Measurements from ENCODE around the gene WFDC12. TPM values are rescaled to one million over a fixed set of nuclear protein-coding genes. Genes with fewer than 3 reads are reported as not detected.
A peak's percentile ranks its signal among the peaks of the same experiment; 100 is the strongest.

WFDC12 gene
- total RNA-seq, 1 experiment from 2014 or later, result not detected

DNA sequence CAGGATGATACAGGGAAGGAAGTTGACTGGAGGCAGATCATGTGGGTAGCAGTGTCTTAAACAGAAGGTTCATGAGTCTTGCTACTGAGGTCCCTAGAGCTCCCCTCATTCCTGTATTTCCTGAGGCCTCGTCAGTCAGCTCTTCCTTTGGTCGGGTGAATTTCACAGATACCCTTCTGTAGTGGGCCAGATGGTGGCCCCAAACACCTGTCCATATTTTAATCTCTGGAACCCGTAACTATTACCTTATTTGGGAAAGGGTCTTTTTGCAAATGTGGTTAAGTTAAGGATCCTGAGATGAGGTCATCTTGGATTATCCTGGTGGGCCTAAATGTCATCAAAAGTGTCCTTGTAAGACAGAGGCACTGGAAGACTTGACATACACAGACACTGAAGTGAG, 32.9 kb downstream of the WFDC12 start:
- DNase-seq (ENCODE audit: low read depth), result no peak

DNA sequence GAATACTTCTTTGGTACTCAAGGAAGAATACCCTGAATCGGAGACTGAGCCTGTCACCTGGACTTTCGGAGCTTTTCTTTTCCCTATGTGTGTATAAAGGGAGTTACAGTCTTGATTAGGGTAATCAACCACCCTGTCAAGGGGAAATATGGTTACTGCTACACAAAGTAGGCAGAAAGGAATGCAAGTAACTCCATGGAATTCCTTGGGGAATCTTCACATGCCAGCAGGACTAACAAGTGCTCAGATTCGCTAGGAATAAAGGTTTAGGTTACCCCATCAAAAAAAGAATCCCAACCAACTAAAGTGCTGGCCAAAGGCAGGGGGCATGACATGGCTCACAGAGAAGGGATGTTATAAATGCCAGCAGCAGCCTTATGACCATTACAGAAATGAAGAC, 33.8 kb downstream of the WFDC12 start:
- peak; percentile 41 for DNase-seq (ENCODE audit: low read depth)

DNA sequence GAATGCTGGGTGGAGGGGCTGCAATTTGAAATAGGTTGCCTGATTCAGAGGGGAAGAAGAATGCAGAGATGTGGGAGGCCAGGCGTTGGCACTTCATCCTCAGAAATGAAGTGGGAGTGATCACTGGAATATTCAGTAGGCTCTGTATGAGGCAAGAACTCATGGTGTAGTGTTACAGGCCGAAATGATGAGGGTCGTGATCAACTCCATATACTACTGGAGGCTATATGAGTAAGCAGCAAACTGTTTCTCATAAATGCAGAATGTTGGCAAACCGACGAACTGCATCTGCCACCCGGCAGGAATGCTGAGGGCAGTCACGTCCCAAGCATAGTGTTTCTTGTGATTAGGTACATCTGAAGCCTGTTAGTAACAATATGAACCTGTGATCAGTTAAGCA, 36.0 kb downstream of the WFDC12 start:
- peak; percentile 74 for DNase-seq (ENCODE audit: low read depth)

DNA sequence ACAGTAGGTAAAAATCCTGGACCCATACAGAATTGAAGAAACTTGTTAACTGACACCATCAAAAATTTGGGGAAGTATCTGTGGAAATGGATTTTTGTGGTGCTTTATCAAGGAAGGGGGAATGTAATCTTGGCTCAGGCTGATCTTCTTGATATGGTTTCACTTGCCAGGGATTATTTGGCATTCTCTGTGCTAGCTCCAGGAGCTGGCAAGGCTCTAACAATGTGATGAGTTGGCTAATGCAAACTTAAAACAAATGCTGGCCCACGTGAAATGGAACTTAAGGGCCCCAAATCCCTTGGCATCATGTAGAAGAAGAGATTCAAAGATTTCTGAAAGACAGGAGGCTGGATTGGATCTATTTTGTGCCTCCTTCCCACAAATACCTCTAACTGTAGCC, 36.5 kb downstream of the WFDC12 start:
- DNase-seq (ENCODE audit: low read depth), result no peak

DNA sequence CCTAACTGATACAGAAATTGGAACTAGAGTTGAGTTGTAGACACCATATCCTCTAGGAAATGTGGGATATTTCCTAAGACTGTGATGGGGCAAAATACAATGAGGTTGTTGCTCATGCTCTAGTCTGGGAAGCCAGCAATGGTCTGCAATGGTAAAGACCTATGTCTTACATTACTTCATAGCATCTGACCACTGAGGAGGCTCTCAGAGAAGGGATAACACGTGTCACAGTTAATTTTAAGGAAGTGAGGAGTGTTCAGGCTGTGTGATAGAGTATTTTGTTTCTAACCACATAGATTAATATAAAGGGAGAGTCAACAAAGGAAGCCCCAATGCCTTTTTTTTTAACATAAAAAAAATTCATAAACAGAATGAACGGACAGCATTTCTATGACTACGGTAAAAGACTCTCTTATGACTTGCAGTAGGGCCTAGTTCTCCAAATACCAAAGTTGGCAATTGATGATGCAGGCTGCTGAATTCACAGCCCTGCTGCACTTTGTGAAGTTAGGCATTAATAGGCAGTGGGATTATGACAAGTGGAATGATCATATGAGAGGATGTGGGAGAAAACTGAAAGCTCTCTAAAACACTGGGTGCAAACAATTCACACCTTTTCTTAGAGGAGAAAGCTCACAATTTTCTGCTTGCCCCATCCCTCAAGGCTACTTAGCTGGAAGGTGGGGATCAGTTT, 37.0 kb downstream of the WFDC12 start:
- no peak for DNase-seq (ENCODE audit: low read depth)

DNA sequence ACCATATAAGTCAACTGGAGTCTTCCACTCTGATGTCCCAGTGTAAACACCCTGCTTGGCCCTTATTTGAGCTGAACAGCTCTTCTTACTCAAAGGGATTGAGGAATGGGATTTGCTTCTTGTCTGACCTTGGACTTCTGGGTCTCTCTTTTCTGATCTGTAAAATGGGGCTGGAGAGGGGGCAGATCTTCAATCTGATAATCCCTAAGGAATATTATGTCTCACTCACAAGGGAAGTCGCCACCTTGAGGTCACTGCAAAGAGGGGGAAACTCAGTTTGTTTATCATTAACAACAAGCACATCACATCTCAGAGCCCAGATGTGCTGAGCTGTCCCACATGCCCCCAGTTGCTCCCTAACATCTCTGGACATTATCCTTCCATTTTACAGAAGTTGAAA, 38.4 kb downstream of the WFDC12 start:
- DNase-seq (ENCODE audit: low read depth), result no peak

DNA sequence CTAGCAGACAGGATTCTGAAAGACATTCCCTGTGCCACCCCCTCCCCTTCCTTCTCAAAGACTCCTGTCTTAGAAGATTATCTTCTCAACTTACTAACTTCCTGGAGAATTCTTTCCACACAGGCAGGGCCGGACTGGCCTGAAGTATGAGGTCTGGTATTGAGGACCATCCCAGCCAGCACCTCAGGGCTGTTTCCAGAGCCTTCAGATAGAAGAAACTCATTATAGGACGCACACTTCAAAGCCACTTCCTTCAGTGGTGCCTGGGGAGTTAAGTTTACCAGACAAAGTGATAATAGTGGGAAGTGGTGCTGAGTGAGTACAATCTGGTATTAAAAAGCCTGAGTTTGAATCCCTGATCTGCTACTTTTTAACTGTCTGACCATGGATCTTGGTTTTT, 39.0 kb downstream of the WFDC12 start:
- no peak for DNase-seq (ENCODE audit: low read depth)

DNA sequence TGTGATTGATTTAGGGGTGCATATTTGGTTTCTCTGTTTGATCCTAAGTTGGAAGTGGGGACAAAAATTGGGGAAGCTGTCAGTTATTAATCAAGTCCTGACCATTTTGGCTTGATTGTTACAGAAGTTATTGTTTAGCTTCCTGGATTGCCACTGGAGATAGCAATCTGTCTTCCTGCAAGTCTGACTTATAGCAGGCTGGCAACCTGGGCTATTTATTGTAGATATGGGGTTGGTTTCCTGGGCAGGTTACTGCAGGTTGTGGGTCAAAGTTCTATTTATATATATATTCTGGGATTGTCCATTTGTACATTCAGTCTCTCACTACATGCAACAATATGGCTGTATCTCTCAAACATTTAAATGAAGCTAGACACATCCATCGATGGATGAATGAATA, 41.1 kb downstream of the WFDC12 start:
- DNase-seq (ENCODE audit: low read depth), result no peak

DNA sequence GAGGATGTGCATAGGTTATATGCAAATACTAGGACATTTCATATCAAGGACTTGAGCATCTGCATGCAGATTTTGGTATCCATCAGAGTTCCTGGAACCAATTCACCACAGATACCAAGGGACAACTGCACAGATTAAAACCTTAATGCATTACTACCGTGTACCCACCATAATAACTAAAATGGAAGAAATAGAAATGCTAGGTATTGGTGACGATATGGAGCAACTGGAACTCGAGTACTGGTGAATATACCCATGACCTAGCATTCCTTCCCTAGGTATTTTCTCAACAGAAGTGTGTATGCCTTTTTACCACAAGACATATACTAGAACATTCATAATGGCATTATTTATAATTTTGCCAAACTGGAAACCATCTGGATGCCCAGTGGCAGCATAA, 41.8 kb downstream of the WFDC12 start:
- DNase-seq (ENCODE audit: low read depth), result no peak

DNA sequence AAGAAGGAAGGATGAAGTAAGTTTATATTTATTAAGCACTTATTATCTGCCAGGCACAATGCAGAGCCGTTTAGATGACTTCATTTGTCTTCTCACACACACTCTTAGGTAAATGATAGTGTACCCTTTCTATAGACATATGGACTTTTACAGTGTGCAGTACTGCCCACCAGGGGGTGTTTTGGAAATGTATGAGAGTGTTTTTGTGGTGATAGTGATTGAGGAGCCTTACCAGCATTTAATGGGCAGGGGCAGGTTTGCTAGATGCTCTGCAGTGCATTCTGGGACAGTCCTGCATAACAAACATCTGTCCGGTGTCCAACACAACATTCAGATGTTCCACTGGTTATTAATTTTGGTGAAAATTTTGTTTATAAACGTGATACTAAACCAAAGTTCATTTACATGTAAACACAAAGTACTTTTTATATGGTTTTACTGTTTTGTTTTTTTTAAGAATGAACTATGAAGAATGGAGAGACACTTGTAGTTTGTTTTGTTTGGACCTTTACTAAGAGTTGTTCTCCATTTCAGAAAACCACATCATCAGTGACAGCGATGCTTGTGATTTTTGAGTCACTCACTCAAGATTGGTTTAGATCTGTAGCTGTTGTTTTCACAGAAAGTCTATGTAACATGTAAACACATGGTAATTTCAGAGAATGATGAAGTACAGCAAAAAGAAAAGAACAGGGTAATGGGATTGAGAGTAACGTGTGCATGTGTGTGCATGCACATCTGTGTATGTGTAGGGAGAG, 43.2 kb downstream of the WFDC12 start:
- peak; percentile 37 for DNase-seq (ENCODE audit: low read depth)

DNA sequence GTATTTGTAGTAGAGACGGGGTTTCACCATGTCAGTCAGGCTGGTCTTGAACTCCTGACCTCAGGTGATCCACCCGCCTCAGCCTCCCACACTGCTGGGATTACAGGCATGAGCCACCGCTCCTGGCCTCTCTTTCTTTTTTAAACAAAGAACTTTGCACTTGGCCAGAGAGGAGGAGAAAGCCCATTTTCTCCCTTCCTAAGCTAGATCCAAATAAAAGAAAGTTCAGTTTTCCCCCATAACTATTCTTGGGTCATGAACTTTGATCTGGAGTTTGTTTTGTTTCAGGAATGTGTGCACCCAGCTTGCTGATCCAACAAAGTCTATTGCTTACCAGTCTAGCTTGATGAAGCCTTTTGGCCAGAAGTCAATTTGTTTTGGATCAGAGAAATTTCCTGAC, 46.7 kb downstream of the WFDC12 start:
- DNase-seq (ENCODE audit: low read depth), result no peak

Other genes starting within 250 kb of the WFDC12 start
- 82.3 and 95.3 TPM in 2 replicates for gene YWHAB, start 238.8 kb downstream of the WFDC12 start, total RNA-seq (2014; rRNA removed)
- gene PABPC1L, start 214.4 kb downstream of the WFDC12 start, total RNA-seq (2014; rRNA removed), result 7.4 and 11.1 TPM in 2 replicates
- gene TOMM34, start 164.1 kb downstream of the WFDC12 start, total RNA-seq (2014; rRNA removed), result 59.3 and 61.7 TPM in 2 replicates
- gene STK4, start 158.0 kb downstream of the WFDC12 start, total RNA-seq (2014; rRNA removed), result 18.2 and 22.3 TPM in 2 replicates
- not detected in 2 replicates for gene KCNS1, start 23.3 kb downstream of the WFDC12 start, total RNA-seq (2014; rRNA removed)
- gene WFDC5, start 9.3 kb downstream of the WFDC12 start, total RNA-seq (2014; rRNA removed), result not detected in 2 replicates
- gene PI3, start 50.4 kb upstream of the WFDC12 start, total RNA-seq (2014; rRNA removed), result not detected in 2 replicates
- gene SEMG1, start 82.6 kb upstream of the WFDC12 start, total RNA-seq (2014; rRNA removed), result not detected in 2 replicates
- not detected in 2 replicates for gene SEMG2, start 96.9 kb upstream of the WFDC12 start, total RNA-seq (2014; rRNA removed)
- gene SLPI, start 130.1 kb upstream of the WFDC12 start, total RNA-seq (2014; rRNA removed), result not detected in 2 replicates
- not detected in 2 replicates for gene RBPJL, start 182.4 kb upstream of the WFDC12 start, total RNA-seq (2014; rRNA removed)
- gene MATN4, start 183.8 kb upstream of the WFDC12 start, total RNA-seq (2014; rRNA removed), result 0.23 TPM in 1 of 2 replicates, not detected in the other
- gene SDC4, start 224.0 kb upstream of the WFDC12 start, total RNA-seq (2014; rRNA removed), result 102 and 126 TPM in 2 replicates
- gene SYS1, start 238.7 kb upstream of the WFDC12 start, total RNA-seq (2014; rRNA removed), result 23.6 and 30.2 TPM in 2 replicates